ENCODE data around the gene XAB2.

Gene XAB2

GRCh38 chr19:7612282-7613274 lies 16.8 kb downstream of the XAB2 start:
- Histone ChIP-seq H3K9me3 (ENCODE audit: control insufficient read depth in 1 of 2, low read length in 2 of 2) (no peaks in the 10 kb centered on the region), H3K27ac (ENCODE audit: low read depth, low read length) (no peak overlapping the region), H3K36me3 (ENCODE audit: control insufficient read depth in 1 of 2, insufficient read depth in 2 of 2, low read length in 2 of 2) (peaks cover 6 to 46% of the 10 kb centered on the region in 2 donors), H3K9ac (ENCODE audit: low read depth in 1 of 2, low read length in 2 of 2) (no peak overlapping the region), H3K27me3 (ENCODE audit: control insufficient read depth in 1 of 2, insufficient read depth in 2 of 2, low read length in 2 of 2) (no peaks in the 10 kb centered on the region), H3K4me1 (ENCODE audit: control insufficient read depth in 1 of 2, insufficient read depth in 2 of 2, low read length in 2 of 2) (peaks cover 0 to 2% of the 10 kb centered on the region in 2 donors), H3K4me3 (ENCODE audit: low read depth in 1 of 2, low read length in 2 of 2) (no peak overlapping the region)

DNA sequence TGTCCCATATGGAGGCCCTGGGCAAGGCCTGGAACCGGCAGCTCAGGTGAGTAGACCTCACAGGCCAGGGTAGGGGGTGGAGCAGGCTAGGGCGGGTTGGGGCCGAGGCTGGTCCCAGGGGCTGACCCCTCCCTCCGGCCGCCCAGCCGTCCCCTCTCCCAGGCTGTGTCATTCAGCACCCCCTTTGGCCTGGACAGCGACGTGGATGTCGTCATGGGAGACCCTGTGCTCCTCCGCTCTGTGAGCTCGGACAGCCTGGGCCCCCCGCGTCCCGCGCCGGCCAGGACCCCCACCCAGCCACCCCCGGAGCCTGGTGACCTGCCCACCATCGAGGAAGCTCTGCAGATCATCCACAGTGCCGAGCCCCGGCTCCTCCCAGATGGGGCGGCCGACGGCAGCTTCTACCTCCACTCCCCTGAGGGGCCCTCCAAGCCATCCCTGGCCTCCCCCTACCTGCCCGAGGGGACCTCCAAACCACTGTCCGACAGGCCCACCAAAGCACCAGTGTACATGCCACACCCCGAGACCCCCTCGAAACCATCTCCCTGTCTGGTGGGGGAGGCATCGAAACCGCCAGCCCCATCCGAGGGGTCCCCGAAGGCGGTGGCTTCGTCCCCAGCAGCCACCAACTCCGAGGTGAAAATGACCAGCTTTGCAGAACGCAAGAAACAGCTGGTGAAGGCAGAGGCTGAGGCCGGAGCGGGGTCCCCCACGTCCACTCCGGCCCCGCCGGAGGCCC lies 17.6 kb downstream of the XAB2 start:
- H3K9ac ChIP-seq (ENCODE audit: low read depth in 1 of 2, low read length in 2 of 2) = no peak overlapping the region
- no peak overlapping the region for H3K27ac ChIP-seq (ENCODE audit: low read depth, low read length)
- no peaks in the 10 kb centered on the region for H3K4me1 ChIP-seq (ENCODE audit: control insufficient read depth in 1 of 2, insufficient read depth in 2 of 2, low read length in 2 of 2)
- no peaks in the 10 kb centered on the region for H3K27me3 ChIP-seq (ENCODE audit: control insufficient read depth in 1 of 2, insufficient read depth in 2 of 2, low read length in 2 of 2)
- H3K9me3 ChIP-seq (ENCODE audit: control insufficient read depth in 1 of 2, low read length in 2 of 2) = no peaks in the 10 kb centered on the region
- H3K36me3 ChIP-seq (ENCODE audit: control insufficient read depth in 1 of 2, insufficient read depth in 2 of 2, low read length in 2 of 2) = peaks cover 6 to 39% of the 10 kb centered on the region in 2 donors
- no peak overlapping the region for H3K4me3 ChIP-seq (ENCODE audit: low read depth in 1 of 2, low read length in 2 of 2)

DNA sequence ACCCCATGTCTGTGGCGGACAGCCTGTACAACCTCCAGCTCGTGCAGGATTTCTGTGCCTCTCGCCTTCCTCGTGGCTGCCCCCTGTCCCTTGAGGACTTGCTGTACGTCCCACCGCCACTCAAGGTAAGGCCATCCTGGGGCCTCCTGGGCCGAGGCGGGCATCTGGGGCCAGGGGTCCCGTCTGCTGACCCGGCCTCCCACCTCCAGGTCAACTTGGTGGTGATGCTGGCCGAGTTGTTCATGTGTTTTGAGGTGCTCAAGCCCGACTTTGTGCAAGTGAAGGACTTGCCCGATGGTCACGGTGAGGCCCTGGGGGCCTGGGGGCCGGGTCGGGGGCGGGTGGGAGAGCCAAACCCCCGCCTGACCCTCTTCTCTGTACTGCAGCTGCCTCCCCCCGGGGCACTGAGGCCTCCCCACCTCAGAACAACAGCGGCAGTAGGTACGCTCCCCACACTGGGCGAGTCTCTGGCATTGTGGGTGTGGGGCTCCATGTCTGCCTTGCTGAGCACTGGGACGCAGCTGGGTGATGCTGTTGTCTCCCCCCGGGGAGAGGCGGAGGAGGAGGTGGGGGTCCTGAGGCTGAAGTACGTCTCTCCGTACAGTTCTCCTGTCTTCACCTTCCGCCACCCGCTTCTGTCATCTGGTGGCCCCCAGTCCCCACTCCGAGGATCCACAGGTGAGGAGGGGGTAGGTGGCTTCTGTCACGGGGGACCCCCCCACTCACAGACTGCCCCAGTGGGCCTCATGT lies 18.7 kb downstream of the XAB2 start:
- peaks cover 6 to 36% of the 10 kb centered on the region in 2 donors for H3K36me3 ChIP-seq (ENCODE audit: control insufficient read depth in 1 of 2, insufficient read depth in 2 of 2, low read length in 2 of 2)
- no peaks in the 10 kb centered on the region for H3K9me3 ChIP-seq (ENCODE audit: control insufficient read depth in 1 of 2, low read length in 2 of 2)
- no peaks in the 10 kb centered on the region for H3K27me3 ChIP-seq (ENCODE audit: control insufficient read depth in 1 of 2, insufficient read depth in 2 of 2, low read length in 2 of 2)
- no peak overlapping the region for H3K9ac ChIP-seq (ENCODE audit: low read depth in 1 of 2, low read length in 2 of 2)
- no peak overlapping the region for H3K27ac ChIP-seq (ENCODE audit: low read depth, low read length)
- no peak overlapping the region for H3K4me3 ChIP-seq (ENCODE audit: low read depth in 1 of 2, low read length in 2 of 2)
- no peaks in the 10 kb centered on the region for H3K4me1 ChIP-seq (ENCODE audit: control insufficient read depth in 1 of 2, insufficient read depth in 2 of 2, low read length in 2 of 2)

DNA sequence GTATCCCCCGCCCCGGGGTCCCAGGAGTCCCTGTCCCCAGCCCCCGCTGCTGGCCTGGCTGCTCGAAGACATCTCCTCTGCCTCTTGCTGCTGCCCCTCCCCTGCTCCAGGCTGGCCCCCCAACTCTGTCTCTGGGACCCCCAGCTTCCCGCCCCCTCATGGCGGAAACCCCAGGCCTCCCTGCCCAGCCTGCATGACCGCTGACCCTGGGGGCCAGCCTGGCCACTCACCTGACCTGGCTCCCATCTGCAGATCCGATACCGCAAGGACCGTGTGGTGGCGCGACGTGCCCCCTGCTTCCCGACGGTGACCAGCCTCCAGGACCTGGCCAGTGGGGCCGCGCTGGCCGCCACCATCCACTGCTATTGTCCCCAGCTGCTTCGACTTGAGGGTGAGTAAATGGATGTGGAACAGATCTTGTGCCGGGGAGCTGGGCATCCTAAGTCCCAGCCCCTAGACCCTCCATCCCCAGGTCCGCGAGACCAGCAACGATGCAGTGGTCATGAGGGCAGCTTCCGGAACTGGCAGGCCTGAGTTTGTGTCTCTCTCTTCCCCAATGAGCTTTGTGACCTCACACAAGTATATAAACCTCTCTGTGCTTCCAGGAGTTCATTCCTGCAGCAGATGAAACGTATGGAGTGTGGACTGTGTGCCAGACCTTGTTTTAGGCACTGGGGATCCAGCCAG lies 21.3 kb downstream of the XAB2 start:
- Histone ChIP-seq H3K4me1 (ENCODE audit: control insufficient read depth in 1 of 2, insufficient read depth in 2 of 2, low read length in 2 of 2) (no peaks in the 10 kb centered on the region), H3K36me3 (ENCODE audit: control insufficient read depth in 1 of 2, insufficient read depth in 2 of 2, low read length in 2 of 2) (peaks cover 6 to 38% of the 10 kb centered on the region in 2 donors)

DNA sequence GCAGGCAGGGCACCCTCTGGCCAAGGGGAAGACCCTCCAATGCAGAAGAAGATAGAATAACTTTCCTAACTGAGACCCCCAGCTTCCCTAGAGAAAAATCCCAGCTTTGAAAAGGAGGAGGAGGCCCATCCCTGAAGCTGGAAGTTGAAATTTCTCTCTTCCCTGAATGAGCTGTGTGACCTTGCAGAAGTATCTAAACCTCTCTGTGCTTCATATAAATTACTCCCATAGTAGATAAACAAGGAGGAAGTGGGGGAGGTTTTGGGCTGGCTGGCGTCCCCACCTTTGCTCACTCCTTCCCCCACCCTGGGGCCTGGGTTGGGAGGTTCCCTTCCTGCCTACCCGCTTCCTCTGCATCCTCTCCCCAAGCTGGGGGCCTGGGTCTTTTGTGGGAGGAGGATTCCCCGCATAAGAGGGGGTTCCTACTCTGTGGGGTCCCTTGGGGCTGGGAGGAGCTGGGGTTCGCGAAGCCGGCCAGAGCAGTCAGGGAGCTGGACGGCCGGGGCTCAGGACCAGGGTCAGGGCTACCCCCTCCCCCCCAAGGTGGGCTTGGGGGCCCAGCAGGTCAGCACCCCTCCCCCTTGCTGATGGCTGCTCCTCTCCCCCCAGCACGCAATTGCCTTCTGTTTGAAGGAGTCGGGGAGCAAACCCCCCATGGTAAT lies 22.0 kb downstream of the XAB2 start:
- Histone ChIP-seq H3K27me3 (ENCODE audit: control insufficient read depth in 1 of 2, insufficient read depth in 2 of 2, low read length in 2 of 2) (no peaks in the 10 kb centered on the region), H3K4me1 (ENCODE audit: control insufficient read depth in 1 of 2, insufficient read depth in 2 of 2, low read length in 2 of 2) (no peaks in the 10 kb centered on the region), H3K27ac (ENCODE audit: low read depth, low read length) (no peak overlapping the region), H3K9ac (ENCODE audit: low read depth in 1 of 2, low read length in 2 of 2) (no peak overlapping the region), H3K4me3 (ENCODE audit: low read depth in 1 of 2, low read length in 2 of 2) (no peak overlapping the region), H3K9me3 (ENCODE audit: control insufficient read depth in 1 of 2, low read length in 2 of 2) (no peaks in the 10 kb centered on the region), H3K36me3 (ENCODE audit: control insufficient read depth in 1 of 2, insufficient read depth in 2 of 2, low read length in 2 of 2) (peaks cover 6 to 38% of the 10 kb centered on the region in 2 donors)

More for the DNA sequence above, 21.3 kb downstream of the XAB2 start:
- Histone ChIP-seq H3K9ac (ENCODE audit: low read depth in 1 of 2, low read length in 2 of 2) (no peak overlapping the region), H3K4me3 (ENCODE audit: low read depth in 1 of 2, low read length in 2 of 2) (no peak overlapping the region), H3K27me3 (ENCODE audit: control insufficient read depth in 1 of 2, insufficient read depth in 2 of 2, low read length in 2 of 2) (no peaks in the 10 kb centered on the region), H3K9me3 (ENCODE audit: control insufficient read depth in 1 of 2, low read length in 2 of 2) (no peaks in the 10 kb centered on the region), H3K27ac (ENCODE audit: low read depth, low read length) (no peak overlapping the region)

GRCh38 chr19:7606289-7606688 lies 23.1 kb downstream of the XAB2 start:
- Histone ChIP-seq H3K27me3 (ENCODE audit: control insufficient read depth in 1 of 2, insufficient read depth in 2 of 2, low read length in 2 of 2) (no peaks in the 10 kb centered on the region), H3K4me1 (ENCODE audit: control insufficient read depth in 1 of 2, insufficient read depth in 2 of 2, low read length in 2 of 2) (no peaks in the 10 kb centered on the region), H3K27ac (ENCODE audit: low read depth, low read length) (no peak overlapping the region), H3K36me3 (ENCODE audit: control insufficient read depth in 1 of 2, insufficient read depth in 2 of 2, low read length in 2 of 2) (peaks cover 0 to 31% of the 10 kb centered on the region in 2 donors), H3K9me3 (ENCODE audit: control insufficient read depth in 1 of 2, low read length in 2 of 2) (no peaks in the 10 kb centered on the region), H3K9ac (ENCODE audit: low read depth in 1 of 2, low read length in 2 of 2) (no peak overlapping the region), H3K4me3 (ENCODE audit: low read depth in 1 of 2, low read length in 2 of 2) (no peak overlapping the region)

DNA sequence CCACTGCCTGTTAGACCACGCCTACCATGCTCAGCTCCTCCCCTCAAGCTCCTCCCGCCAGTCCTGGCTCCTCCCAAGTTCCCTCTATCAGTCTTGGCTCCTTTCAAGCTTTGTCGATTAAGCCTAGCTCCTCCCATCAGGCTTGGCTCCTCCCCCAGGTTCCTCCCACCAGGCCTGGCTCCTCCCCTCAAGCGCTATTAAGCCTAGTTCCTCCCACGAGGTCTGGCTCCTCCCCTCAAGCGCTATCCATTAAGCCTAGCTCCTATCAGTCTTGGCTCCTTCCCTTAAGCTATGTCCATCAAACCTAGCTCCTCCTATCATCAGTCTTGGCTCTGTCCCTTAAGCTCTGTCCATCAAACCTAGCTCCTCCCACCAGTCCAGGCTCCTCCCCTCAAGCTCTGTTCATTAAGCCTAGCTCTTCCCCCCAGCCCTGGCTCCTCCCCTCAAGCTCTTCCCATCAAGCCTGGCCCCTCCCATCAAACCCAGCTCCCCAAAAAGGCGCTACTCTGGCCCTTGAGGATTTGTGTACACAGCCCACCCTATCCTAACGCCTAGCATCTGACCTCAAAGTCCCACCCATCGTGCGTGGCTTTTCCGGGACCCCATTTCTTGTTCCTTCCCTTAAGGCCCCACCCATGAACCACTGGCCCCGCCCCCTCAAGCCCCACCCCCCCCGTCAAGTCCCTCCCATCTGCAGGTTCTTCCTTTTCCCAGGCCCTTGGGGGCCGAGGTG lies 23.7 kb downstream of the XAB2 start:
- H3K27ac ChIP-seq (ENCODE audit: low read depth, low read length) = no peak overlapping the region
- H3K9ac ChIP-seq (ENCODE audit: low read depth in 1 of 2, low read length in 2 of 2) = no peak overlapping the region
- H3K36me3 ChIP-seq (ENCODE audit: control insufficient read depth in 1 of 2, insufficient read depth in 2 of 2, low read length in 2 of 2) = peaks cover 0 to 25% of the 10 kb centered on the region in 2 donors
- no peaks in the 10 kb centered on the region for H3K4me1 ChIP-seq (ENCODE audit: control insufficient read depth in 1 of 2, insufficient read depth in 2 of 2, low read length in 2 of 2)
- no peaks in the 10 kb centered on the region for H3K9me3 ChIP-seq (ENCODE audit: control insufficient read depth in 1 of 2, low read length in 2 of 2)
- H3K27me3 ChIP-seq (ENCODE audit: control insufficient read depth in 1 of 2, insufficient read depth in 2 of 2, low read length in 2 of 2) = no peaks in the 10 kb centered on the region
- no peak overlapping the region for H3K4me3 ChIP-seq (ENCODE audit: low read depth in 1 of 2, low read length in 2 of 2)

GRCh38 chr19:7603919-7604318 lies 25.4 kb downstream of the XAB2 start:
- H3K9me3 ChIP-seq (ENCODE audit: control insufficient read depth in 1 of 2, low read length in 2 of 2) = no peaks in the 10 kb centered on the region
- H3K27ac ChIP-seq (ENCODE audit: low read depth, low read length) = no peak overlapping the region
- H3K9ac ChIP-seq (ENCODE audit: low read depth in 1 of 2, low read length in 2 of 2) = no peak overlapping the region

More at GRCh38 chr19:7603919-7604318, 25.4 kb downstream of the XAB2 start:
- H3K4me1 ChIP-seq (ENCODE audit: control insufficient read depth in 1 of 2, insufficient read depth in 2 of 2, low read length in 2 of 2) = no peaks in the 10 kb centered on the region
- H3K36me3 ChIP-seq (ENCODE audit: control insufficient read depth in 1 of 2, insufficient read depth in 2 of 2, low read length in 2 of 2) = peaks cover 0 to 19% of the 10 kb centered on the region in 2 donors
- H3K4me3 ChIP-seq (ENCODE audit: low read depth in 1 of 2, low read length in 2 of 2) = no peak overlapping the region
- no peaks in the 10 kb centered on the region for H3K27me3 ChIP-seq (ENCODE audit: control insufficient read depth in 1 of 2, insufficient read depth in 2 of 2, low read length in 2 of 2)
